Left lobe of liver (tissue), 2 donors: ENCODE results near the gene SEMA4F. TPM values are rescaled to one million over a fixed set of nuclear protein-coding genes. Genes with fewer than 3 reads are reported as not detected.

ENCODE experiments used
- ATAC-seq: fragments of 200-7000 bp; cut with Tn5 transposase; one replicate; pipeline ENCODE4 v1.9.1; 2020; ENCODE audit warnings: mild to moderate bottlenecking, moderate library complexity
- DNase-seq: peaks from one replicate; pipeline ENCODE4 v3.0.0-alpha.2; 2020; ENCODE audit warnings: low spot score
- total RNA-seq: library from RNA; stranded (reverse); gene quantifications from one replicate; pipeline ENCODE4 v1.2.1, GENCODE V29; 2021
- donor health status: DM: no; HTN: no; CAD: no; lungs with moderate emphysema.
- donor health status: DM: no; HTN: yes; CAD: no.

The SEMA4F gene
- total RNA-seq, 1 donor from 2014 or later: 2.6 TPM

GRCh38 chr2:74658516-74658915, 4.5 kb downstream of the SEMA4F start:
- DNase-seq (no peak), ATAC-seq (no peak)

- DNase-seq (no peak), ATAC-seq (no peak)
These were observed 5.4 kb downstream of the SEMA4F start for GRCh38 chr2:74659462-74659861.

GRCh38 chr2:74668087-74668486, 14.0 kb downstream of the SEMA4F start:
- DNase-seq (no peak), ATAC-seq (no peak)

GRCh38 chr2:74670263-74670662, 16.2 kb downstream of the SEMA4F start:
- DNase-seq (no peak), ATAC-seq (no peak)

- DNase-seq (no peak), ATAC-seq (no peak)
These were observed 17.4 kb downstream of the SEMA4F start for GRCh38 chr2:74671479-74671878.

- ATAC-seq: no peak
- DNase-seq: no peak
These were observed 19.9 kb downstream of the SEMA4F start for GRCh38 chr2:74673826-74674528.

- no peak for DNase-seq
These were observed 21.0 kb downstream of the SEMA4F start for GRCh38 chr2:74675090-74675489.

GRCh38 chr2:74676331-74676730, 22.3 kb downstream of the SEMA4F start:
- DNase-seq: no peak
- ATAC-seq: no peak

More at GRCh38 chr2:74675090-74675489, 21.0 kb downstream of the SEMA4F start:
- no peak for ATAC-seq

GRCh38 chr2:74679615-74680014, 25.6 kb downstream of the SEMA4F start:
- no peak for ATAC-seq
- DNase-seq: no peak

- ATAC-seq (no peak), DNase-seq (no peak)
These were observed 28.5 kb downstream of the SEMA4F start for GRCh38 chr2:74682501-74682900.

- DNase-seq (no peak), ATAC-seq (no peak)
These were observed 31.4 kb downstream of the SEMA4F start for GRCh38 chr2:74685408-74685807.

GRCh38 chr2:74688881-74689280, 34.8 kb downstream of the SEMA4F start:
- DNase-seq (no peak), ATAC-seq (no peak)

- ATAC-seq (no peak), DNase-seq (no peak)
These were observed 35.6 kb downstream of the SEMA4F start for GRCh38 chr2:74689671-74690070.

- no peak for DNase-seq
- peak; percentile 91 for ATAC-seq
These were observed 36.5 kb downstream of the SEMA4F start for GRCh38 chr2:74690571-74690970.

- DNase-seq (no peak), ATAC-seq (no peak)
These were observed 37.9 kb downstream of the SEMA4F start for GRCh38 chr2:74691929-74692328.

GRCh38 chr2:74693213-74693612, 39.2 kb downstream of the SEMA4F start:
- no peak for ATAC-seq
- no peak for DNase-seq

- no peak for ATAC-seq
These were observed 39.6 kb downstream of the SEMA4F start for GRCh38 chr2:74693668-74694067.

GRCh38 chr2:74694281-74694680, 40.2 kb downstream of the SEMA4F start:
- DNase-seq (no peak), ATAC-seq (no peak)

More at GRCh38 chr2:74693668-74694067, 39.6 kb downstream of the SEMA4F start:
- DNase-seq: no peak

- ATAC-seq (no peak), DNase-seq (no peak)
These were observed 41.6 kb downstream of the SEMA4F start for GRCh38 chr2:74695663-74696062.

- DNase-seq (no peak), ATAC-seq (no peak)
These were observed 42.8 kb downstream of the SEMA4F start for GRCh38 chr2:74696829-74697228.

GRCh38 chr2:74700643-74701372, 46.8 kb downstream of the SEMA4F start:
- DNase-seq (no peak), ATAC-seq (no peak)

- ATAC-seq (no peak), DNase-seq (no peak)
These were observed 48.1 kb downstream of the SEMA4F start for GRCh38 chr2:74702001-74702715.
